ENCODE results near the gene STIM2. TPM values are rescaled to one million over a fixed set of nuclear protein-coding genes. Genes with fewer than 3 reads are reported as not detected.
"Not testable (repeated sequence)": the region's sequence is repeated elsewhere in the genome, so short reads cannot be mapped to it uniquely, and the experiment has no call there.

Gene STIM2
- total RNA-seq, 2 donors from 2014 or later: 34.4 to 44.2 TPM

DNA sequence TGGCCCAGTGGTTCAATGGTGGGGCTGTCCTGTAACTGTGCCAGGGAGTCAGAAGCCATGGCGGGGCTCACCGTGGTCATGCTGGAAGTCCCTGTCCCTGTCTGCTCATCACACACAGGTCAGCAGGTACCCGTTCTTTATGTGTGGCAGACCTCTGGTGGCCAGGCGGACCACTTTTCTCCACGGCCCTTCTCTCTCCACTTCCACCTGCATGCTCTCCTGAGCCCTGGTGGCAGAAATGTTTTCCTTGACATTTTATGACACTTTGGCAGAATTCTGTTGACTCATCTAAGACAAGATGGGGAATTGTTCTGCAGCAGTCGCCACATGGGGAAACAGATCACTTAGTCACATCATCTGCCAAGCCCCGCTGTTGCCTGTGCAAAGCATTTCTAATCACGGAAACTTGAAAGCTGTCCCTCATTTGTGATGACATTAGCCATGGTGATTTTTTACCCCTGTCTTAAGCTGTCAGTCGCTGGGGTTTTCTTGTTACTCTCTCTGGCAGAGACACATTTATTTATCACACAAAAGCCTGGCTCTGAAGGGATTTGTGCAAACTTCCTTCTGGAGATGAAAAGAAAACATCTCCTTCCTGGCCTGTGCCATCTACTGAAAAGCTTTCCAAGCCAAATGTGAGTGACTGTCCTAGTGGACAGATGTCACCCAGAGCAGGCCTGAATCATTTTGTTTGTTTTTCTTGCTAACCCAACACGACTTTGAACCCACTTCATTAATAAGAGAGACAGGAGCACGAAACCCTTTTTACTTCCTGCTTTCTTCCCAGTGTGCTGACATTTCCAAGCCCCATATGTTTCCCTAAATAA is 38.8 kb upstream of the STIM2 start:
- no peak for DNase-seq (ENCODE audit: low spot score)
- H3K4me1 ChIP-seq (replicated peaks): no peaks in the 10 kb centered on the region
- H3K36me3 ChIP-seq: no peaks in the 10 kb centered on the region
- no peak overlapping the region for H3K4me3 ChIP-seq
- H3K9me3 ChIP-seq: no peaks in the 10 kb centered on the region
- WGBS: 75% methylated on average over 11 of the region's 11 CpGs
- intact Hi-C loops (cut with DNase I): no loop called here
- no peak overlapping the region for H3K27ac ChIP-seq
- no peaks in the 10 kb centered on the region for H3K27me3 ChIP-seq (replicated peaks; ENCODE audit: insufficient read depth)
- TF ChIP-seq CTCF (IDR thresholded peaks at IDR 0.05) (no peak), POLR2AphosphoS5 (IDR thresholded peaks at IDR 0.05) (no peak), POLR2A (IDR thresholded peaks at IDR 0.05) (no peak)

- no peak overlapping the region for H3K4me3 ChIP-seq
- 87% methylated on average over 6 of the region's 6 CpGs for WGBS
- H3K4me1 ChIP-seq (replicated peaks): no peaks in the 10 kb centered on the region
- no peak for DNase-seq (ENCODE audit: low spot score)
- H3K9me3 ChIP-seq: no peaks in the 10 kb centered on the region
- no peaks in the 10 kb centered on the region for H3K27me3 ChIP-seq (replicated peaks; ENCODE audit: insufficient read depth)
- no peak overlapping the region for H3K27ac ChIP-seq
- no peak for TF ChIP-seq POLR2AphosphoS5 (IDR thresholded peaks at IDR 0.05)
- TF ChIP-seq POLR2A (IDR thresholded peaks at IDR 0.05): no peak
- TF ChIP-seq CTCF (IDR thresholded peaks at IDR 0.05): no peak
- intact Hi-C loops (cut with DNase I): no loop called here
- H3K36me3 ChIP-seq: no peaks in the 10 kb centered on the region
These were observed 38.1 kb upstream of the STIM2 start for GRCh38 chr4:26822546-26822945.

GRCh38 chr4:26822974-26823373 is 37.7 kb upstream of the STIM2 start:
- H3K4me3 ChIP-seq; intact Hi-C loops (cut with DNase I); H3K27ac ChIP-seq; H3K9me3 ChIP-seq; DNase-seq (ENCODE audit: low spot score); H3K4me1 ChIP-seq (replicated peaks); H3K36me3 ChIP-seq; H3K27me3 ChIP-seq (replicated peaks; ENCODE audit: insufficient read depth): not testable (repeated sequence)
- WGBS: 97% methylated on average over 6 of the region's 6 CpGs

DNA sequence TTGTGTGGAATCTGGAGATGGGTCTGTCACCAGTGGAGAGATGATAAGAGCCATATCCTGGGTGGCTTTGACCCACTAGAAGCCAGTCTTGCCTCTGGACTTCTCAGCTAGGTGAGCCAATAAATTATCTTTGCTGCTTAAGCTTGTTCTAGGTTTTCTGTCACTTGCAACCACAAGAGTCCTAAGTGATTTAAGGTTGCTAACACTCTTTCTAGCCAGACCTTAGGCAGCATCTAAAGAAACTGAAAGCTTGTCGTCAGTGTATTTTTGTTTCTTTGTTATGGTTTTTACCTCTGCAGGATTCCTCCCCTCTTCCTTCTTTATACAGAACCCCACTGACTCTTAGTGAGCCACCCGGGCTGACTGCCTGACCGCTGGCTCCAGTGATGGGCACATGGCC is 37.1 kb upstream of the STIM2 start:
- H3K4me3 ChIP-seq: no peak overlapping the region
- no peak overlapping the region for H3K27ac ChIP-seq
- TF ChIP-seq POLR2A (IDR thresholded peaks at IDR 0.05) (no peak), POLR2AphosphoS5 (IDR thresholded peaks at IDR 0.05) (no peak), CTCF (IDR thresholded peaks at IDR 0.05) (no peak)
- no peak for DNase-seq (ENCODE audit: low spot score)
- no peaks in the 10 kb centered on the region for H3K27me3 ChIP-seq (replicated peaks; ENCODE audit: insufficient read depth)
- 90% methylated on average over 3 of the region's 3 CpGs for WGBS
- no peaks in the 10 kb centered on the region for H3K36me3 ChIP-seq
- no peaks in the 10 kb centered on the region for H3K9me3 ChIP-seq
- H3K4me1 ChIP-seq (replicated peaks): no peaks in the 10 kb centered on the region
- intact Hi-C loops (cut with DNase I): no loop called here

DNA sequence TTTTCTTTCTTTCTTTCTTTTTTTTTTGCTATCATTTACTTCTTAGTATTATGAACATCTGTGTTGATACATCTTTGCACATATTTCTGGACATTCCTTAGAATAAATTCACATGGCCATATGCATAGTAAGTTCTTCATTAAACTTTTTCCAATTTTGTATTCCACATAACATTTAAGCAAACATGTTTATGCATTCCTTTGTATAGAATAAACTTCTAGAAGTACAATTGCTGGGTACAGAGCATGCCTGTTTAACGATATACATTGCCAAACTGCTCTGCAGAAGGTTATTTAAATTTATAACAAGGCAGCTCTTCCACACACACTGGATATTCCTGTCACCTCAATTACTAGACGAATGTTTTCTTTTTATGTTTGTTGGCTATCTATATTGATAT is 36.0 kb upstream of the STIM2 start:
- Histone ChIP-seq H3K4me3 (no peak overlapping the region), H3K27me3 (replicated peaks; ENCODE audit: insufficient read depth) (no peaks in the 10 kb centered on the region), H3K4me1 (replicated peaks) (no peaks in the 10 kb centered on the region), H3K9me3 (no peaks in the 10 kb centered on the region), H3K27ac (no peak overlapping the region), H3K36me3 (no peaks in the 10 kb centered on the region)
- no peak for DNase-seq (ENCODE audit: low spot score)
- no peak for TF ChIP-seq CTCF (IDR thresholded peaks at IDR 0.05)
- no peak for TF ChIP-seq POLR2AphosphoS5 (IDR thresholded peaks at IDR 0.05)
- no peak for TF ChIP-seq POLR2A (IDR thresholded peaks at IDR 0.05)
- intact Hi-C loops (cut with DNase I): no loop called here
- 81% methylated on average over 2 of the region's 2 CpGs for WGBS

Measured in prostate gland (tissue), 2 donors.